Small intestine (tissue), 7 donors: ENCODE data around the gene AASDH. TPM values are rescaled to one million over a fixed set of nuclear protein-coding genes. Genes with fewer than 3 reads are reported as not detected.

ENCODE experiments used
- DNase-seq, 2 donors: peaks; one replicate each; pipeline versions ENCODE4 v3.0.0 to v3.0.0-alpha.2; 2013
- FAIRE-seq: peaks from 2 replicates; lab custom pipeline; 2012; peaks lifted over from hg19 to GRCh38; lab: Jason Lieb, UNC
- H3K27ac ChIP-seq, 3 donors: one replicate each; pipeline ENCODE4 v1.5.1; 2013; ENCODE audit warnings: low read length in 2 of 3, mild to moderate bottlenecking in 2 of 3, control low read depth in 1 of 3, inconsistent platforms in 1 of 3, low read depth in 1 of 3, moderate library complexity in 1 of 3
- H3K27me3 ChIP-seq, 3 donors: one replicate each; pipeline ENCODE4 v1.6.1; 2013; ENCODE audit warnings: low read length in 3 of 3, inconsistent platforms in 1 of 3; ENCODE audit not compliant: control insufficient read depth in 3 of 3, insufficient read depth in 3 of 3
- H3K36me3 ChIP-seq, 3 donors: one replicate each; pipeline ENCODE4 v1.6.1; 2013; ENCODE audit warnings: low read length in 3 of 3, inconsistent platforms in 1 of 3, low read depth in 1 of 3, mild to moderate bottlenecking in 1 of 3, moderate library complexity in 1 of 3; ENCODE audit not compliant: control insufficient read depth in 3 of 3, insufficient read depth in 2 of 3
- H3K4me1 ChIP-seq, 3 donors: one replicate each; pipeline ENCODE4 v1.6.1; 2013; ENCODE audit warnings: low read length in 2 of 3, inconsistent platforms in 1 of 3, low read depth in 1 of 3, mild to moderate bottlenecking in 1 of 3, moderate library complexity in 1 of 3; ENCODE audit not compliant: control insufficient read depth in 3 of 3, insufficient read depth in 2 of 3
- H3K4me3 ChIP-seq, 3 donors: one replicate each; pipeline ENCODE4 v1.5.1; 2013; ENCODE audit warnings: low read length in 3 of 3, control low read depth in 1 of 3, inconsistent platforms in 1 of 3, low read depth in 1 of 3, mild to moderate bottlenecking in 1 of 3, moderate library complexity in 1 of 3
- H3K9me3 ChIP-seq, 2 donors: one replicate each; pipeline ENCODE4 v1.6.1; 2013; ENCODE audit warnings: low read depth in 1 of 2, low read length in 1 of 2; ENCODE audit not compliant: control insufficient read depth in 2 of 2, insufficient read depth in 1 of 2
- WGBS, 3 donors: extraction: QIAGEN DNeasy Blood & Tissue Kit; methylation state at CpG; one replicate each; pipeline ENCODE4 v1.1.7; 2013; 5-methylcytosine and 5-hydroxymethylcytosine counted together
- polyA plus RNA-seq, 4 donors: library from polyadenylated mRNA; stranded (reverse) in 3 of 4; unstranded in 1 of 4; fragments of 200-250 nt in 3 of 4; fragments of 120-200 nt in 1 of 4; gene quantifications; one replicate each; pipeline versions ENCODE4 v1.2.1 to v1.2.3, GENCODE V29; 2013
- donor health status: healthy with polysubstance abuse.
- donor health status: control.
- donor health status: control.
- donor health status: Bipolar disorder and iron deficiency.
- donor health status: healthy.

Gene AASDH
- polyA plus RNA-seq, 4 donors = 1.9 to 13.3 (median 4.1) TPM

DNA sequence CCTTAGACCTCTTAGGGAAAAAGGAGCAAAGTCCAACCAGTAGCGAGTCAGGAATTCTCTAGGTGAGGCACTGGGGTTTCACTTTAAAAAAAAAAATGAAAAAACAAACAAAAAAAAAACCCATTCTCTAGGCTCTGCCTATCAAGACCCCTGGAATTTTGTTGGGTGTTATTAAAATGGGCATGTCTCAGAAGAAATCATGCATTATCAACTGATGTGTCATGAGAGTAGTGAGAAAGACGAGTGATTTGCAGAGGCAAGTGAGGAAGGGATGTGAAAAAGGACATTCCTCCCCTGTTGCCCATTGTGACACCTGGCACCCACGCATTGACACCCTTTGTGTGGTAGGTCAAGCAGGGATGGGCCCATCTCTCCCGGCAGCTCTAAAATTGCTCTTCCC is 78.9 kb downstream of the AASDH start:
- Histone ChIP-seq H3K27ac (no peak overlapping the region), H3K27me3 (no peaks in the 10 kb centered on the region), H3K4me1 (peaks cover 0 to 20% (median 0%) of the 10 kb centered on the region in 3 donors), H3K4me3 (no peak overlapping the region), H3K36me3 (peaks cover 0 to 71% (median 15%) of the 10 kb centered on the region in 3 donors), H3K9me3 (no peaks in the 10 kb centered on the region)
- FAIRE-seq = no peak
- WGBS, 3 donors = 64 to 84% (median 75%) methylated on average over 4 of the region's 4 CpGs
- DNase-seq = peak in 1 of 2 donors; percentile 47

DNA sequence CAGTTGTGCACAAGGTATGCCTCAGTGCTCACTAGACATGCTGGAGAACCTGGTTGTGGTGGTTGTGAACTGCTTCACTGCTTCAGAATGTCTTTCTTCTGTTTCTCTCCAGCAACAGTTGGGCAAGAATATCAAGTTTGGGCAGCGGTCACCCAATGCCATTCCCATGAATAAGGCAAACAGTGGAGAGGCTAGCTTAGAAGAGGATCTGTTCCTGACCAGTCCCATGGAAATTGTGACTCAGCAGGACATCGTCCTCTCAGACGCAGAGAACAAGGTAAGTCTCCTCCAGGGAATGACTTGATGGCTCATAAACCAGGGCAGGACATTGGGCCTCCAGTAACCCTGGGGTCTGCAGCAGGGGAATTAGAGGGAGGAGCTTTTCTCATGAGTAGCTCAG is 79.9 kb downstream of the AASDH start:
- no peak overlapping the region for H3K4me3 ChIP-seq
- WGBS, 3 donors = 79 to 92% (median 80%) methylated on average over 3 of the region's 3 CpGs
- DNase-seq = no peak
- H3K4me1 ChIP-seq = peaks cover 0 to 20% (median 0%) of the 10 kb centered on the region in 3 donors
- no peak for FAIRE-seq
- H3K27me3 ChIP-seq = no peaks in the 10 kb centered on the region
- no peaks in the 10 kb centered on the region for H3K9me3 ChIP-seq
- no peak overlapping the region for H3K27ac ChIP-seq
- peaks cover 0 to 65% (median 14%) of the 10 kb centered on the region in 3 donors for H3K36me3 ChIP-seq

DNA sequence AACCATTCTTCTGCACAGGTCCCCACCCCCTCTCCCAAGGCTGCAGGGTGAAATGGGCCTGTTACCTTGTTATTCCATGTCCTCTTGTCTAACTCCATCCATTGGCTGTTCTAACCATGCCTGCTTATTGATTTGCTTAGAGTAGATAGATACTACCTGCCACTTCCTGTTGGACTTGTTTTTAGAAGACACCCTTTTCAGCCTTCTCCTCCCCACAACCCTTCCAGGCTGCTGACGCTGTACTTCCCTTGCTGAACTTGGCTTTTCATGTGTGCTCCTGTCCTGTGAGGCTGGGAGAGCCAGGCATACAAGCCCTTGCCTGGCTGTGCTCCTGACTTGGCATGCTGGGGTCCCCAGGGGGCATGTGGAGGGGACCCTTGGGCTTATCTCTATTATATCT is 81.9 kb downstream of the AASDH start:
- no peaks in the 10 kb centered on the region for H3K9me3 ChIP-seq
- WGBS, 3 donors = 80 to 100% (median 100%) methylated on average over 1 of the region's 1 CpG
- peaks cover 0 to 58% (median 11%) of the 10 kb centered on the region in 3 donors for H3K36me3 ChIP-seq
- DNase-seq (no peak), FAIRE-seq (no peak)
- H3K27ac ChIP-seq = no peak overlapping the region
- H3K27me3 ChIP-seq = no peaks in the 10 kb centered on the region
- no peak overlapping the region for H3K4me3 ChIP-seq
- H3K4me1 ChIP-seq = peaks cover 0 to 30% (median 0%) of the 10 kb centered on the region in 3 donors

DNA sequence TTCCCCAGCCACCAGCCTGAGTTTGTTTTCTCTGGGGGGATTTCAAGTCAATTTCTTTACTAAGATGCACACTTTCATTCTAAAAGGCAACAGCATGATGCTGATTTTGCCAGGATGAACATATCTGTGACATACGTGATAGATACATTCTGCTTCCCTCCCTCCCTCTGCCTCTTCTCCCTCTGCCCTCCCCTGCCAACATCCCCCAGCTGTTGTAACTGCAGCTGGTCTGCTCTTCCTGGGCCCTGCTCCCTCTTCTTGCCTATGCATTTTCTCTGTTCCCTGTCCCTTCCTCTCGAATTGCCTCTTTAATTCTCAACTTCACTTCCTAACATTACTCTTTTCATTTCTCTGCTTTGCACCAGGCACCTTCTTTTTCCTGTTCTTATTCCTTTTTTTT is 83.4 kb downstream of the AASDH start:
- Histone ChIP-seq H3K27me3 (no peaks in the 10 kb centered on the region), H3K4me1 (peaks cover 0 to 34% (median 0%) of the 10 kb centered on the region in 3 donors), H3K9me3 (no peaks in the 10 kb centered on the region), H3K4me3 (no peak overlapping the region), H3K27ac (no peak overlapping the region), H3K36me3 (peaks cover 0 to 55% (median 11%) of the 10 kb centered on the region in 3 donors)
- FAIRE-seq = no peak
- 75 to 93% (median 78%) methylated on average over 2 of the region's 2 CpGs for WGBS, 3 donors
- DNase-seq = no peak

DNA sequence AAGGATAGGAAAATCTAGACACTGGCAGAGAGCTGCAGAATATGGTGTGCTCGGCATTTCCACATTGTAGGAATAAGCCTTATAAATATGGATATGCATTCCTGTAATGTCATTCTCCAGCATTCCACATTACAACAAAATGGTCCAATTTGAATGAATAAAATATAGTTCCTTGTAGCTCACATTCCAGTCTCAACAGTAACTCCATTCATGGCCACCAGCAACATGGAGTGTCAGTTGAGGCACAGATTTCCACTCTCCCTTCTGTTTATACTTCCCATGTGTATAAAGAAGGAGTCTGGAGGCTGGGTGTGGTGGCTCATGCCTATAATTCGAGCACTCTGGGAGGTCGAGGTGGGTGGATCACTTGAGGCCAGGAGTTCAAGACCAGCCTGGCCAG is 84.5 kb downstream of the AASDH start:
- H3K27ac ChIP-seq = no peak overlapping the region
- 47 to 66% (median 48%) methylated on average over 2 to 3 of the region's 3 CpGs for WGBS, 3 donors

DNA sequence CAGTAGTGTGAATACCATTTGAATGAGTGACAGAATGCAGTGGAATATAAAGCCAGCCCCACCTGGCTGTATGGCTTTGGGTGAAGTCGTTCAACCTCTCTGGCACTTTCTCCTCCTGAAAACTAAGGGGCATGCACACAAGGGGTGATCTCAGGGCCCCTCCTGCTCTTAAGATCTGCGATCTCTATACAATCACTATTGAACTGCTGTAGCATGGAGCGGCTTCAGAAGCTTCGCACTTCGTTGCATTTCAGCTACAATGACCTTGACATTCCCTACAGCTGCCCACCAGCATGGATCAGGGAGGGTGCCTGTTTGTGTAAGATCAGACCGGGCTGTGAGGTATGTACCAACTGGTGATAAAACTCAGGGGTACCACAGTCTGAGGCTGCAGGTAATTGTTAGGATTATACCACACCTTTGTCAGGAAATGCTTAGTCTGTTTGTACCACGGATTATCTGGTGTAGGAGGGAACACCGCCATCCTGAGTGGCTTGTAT is 85.2 kb downstream of the AASDH start:
- Histone ChIP-seq H3K4me1 (peaks cover 3 to 40% (median 7%) of the 10 kb centered on the region in 3 donors), H3K27me3 (no peaks in the 10 kb centered on the region), H3K4me3 (no peak overlapping the region), H3K36me3 (peaks cover 0 to 51% (median 5%) of the 10 kb centered on the region in 3 donors), H3K9me3 (no peaks in the 10 kb centered on the region), H3K27ac (no peak overlapping the region)
- DNase-seq (no peak), FAIRE-seq (no peak)
- WGBS, 3 donors = 74 to 83% (median 79%) methylated on average over 8 of the region's 8 CpGs

More for the DNA sequence above, 84.5 kb downstream of the AASDH start:
- no peak overlapping the region for H3K4me3 ChIP-seq
- H3K4me1 ChIP-seq = peaks cover 2 to 39% (median 3%) of the 10 kb centered on the region in 3 donors
- DNase-seq = no peak
- H3K27me3 ChIP-seq = no peaks in the 10 kb centered on the region
- H3K9me3 ChIP-seq = no peaks in the 10 kb centered on the region
- FAIRE-seq = no peak
- peaks cover 0 to 54% (median 9%) of the 10 kb centered on the region in 3 donors for H3K36me3 ChIP-seq

DNA sequence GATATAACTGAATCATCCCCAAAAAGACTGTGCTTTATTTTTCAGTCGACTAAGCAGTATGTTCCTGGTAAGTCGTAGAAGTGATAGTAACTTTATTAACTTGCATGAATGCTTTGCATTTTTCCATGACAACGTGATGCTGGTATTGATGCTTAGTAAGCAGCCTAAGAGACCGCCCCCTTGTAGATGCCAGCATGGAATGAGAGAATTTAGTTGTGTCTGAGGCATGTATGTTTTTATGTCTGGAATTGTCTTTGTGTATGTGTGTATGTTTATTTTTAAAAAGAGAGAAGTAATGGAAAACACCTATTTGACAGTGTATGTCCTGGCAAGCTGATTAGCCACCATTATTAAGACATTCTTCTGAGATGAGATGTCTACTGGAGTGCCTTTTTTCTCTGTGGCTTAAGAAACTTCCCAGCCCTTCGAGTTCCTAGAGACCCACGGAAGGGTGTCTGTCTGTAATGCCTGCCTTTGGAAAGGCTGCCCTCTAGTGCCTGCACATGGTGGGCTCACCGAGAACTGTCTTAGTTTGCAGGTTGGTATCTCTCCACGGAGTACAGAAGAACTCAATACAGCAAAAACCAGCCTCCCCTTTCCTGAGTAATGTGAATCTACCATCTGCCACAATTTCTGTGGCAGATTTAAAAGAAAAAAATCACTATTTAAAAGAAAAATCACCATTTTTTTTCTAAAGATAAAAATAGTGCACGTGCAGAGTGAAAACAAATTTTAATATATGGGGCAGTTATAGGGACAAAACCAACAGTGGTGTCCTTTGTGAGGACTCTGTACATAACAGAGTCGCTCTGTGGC is 85.9 kb downstream of the AASDH start:
- Histone ChIP-seq H3K4me1 (peaks cover 3 to 47% (median 9%) of the 10 kb centered on the region in 3 donors), H3K36me3 (peaks cover 0 to 49% (median 5%) of the 10 kb centered on the region in 3 donors), H3K27ac (peak overlapping the region in 1 of 3 donors; percentile 49), H3K4me3 (no peak overlapping the region), H3K27me3 (no peaks in the 10 kb centered on the region), H3K9me3 (no peaks in the 10 kb centered on the region)
- 32 to 35% (median 33%) methylated on average over 10 of the region's 10 CpGs for WGBS, 3 donors
- FAIRE-seq = no peak
- DNase-seq = peak; percentile 82 to 85

DNA sequence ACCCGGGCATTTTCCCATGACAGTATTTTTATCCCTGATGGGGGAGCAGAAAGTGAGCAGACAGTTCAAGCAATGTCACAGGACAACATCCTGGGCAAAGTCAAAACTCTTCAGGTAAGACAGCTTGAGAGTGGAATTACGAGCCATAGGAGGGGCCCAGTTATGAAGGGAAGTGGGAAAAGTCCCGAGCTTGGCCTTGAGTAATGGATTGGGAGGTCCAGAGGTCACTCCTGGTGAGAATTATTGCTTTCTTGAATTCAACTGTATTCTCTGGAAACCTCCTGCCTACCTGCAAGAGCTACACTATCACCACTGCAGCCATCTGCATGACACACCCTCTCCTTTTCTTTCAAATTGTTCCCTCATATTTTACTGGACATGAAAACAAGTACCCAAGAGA is 89.1 kb downstream of the AASDH start:
- WGBS, 3 donors = 16 to 54% (median 30%) methylated on average over 3 of the region's 3 CpGs
- peaks cover 0 to 4% of the 10 kb centered on the region in 2 donors for H3K9me3 ChIP-seq
- H3K36me3 ChIP-seq = peaks cover 0 to 28% (median 8%) of the 10 kb centered on the region in 3 donors
- H3K4me1 ChIP-seq = peaks cover 3 to 44% (median 14%) of the 10 kb centered on the region in 3 donors
- peak overlapping the region in 2 of 3 donors; percentile 10 to 93 for H3K27ac ChIP-seq
- no peak overlapping the region for H3K4me3 ChIP-seq
- H3K27me3 ChIP-seq = no peaks in the 10 kb centered on the region
- no peak for FAIRE-seq
- peak; percentile 68 to 88 for DNase-seq
